Endothelial cell of umbilical vein (primary cell): ENCODE measurements around the gene TM9SF3. TPM values are rescaled to one million over a fixed set of nuclear protein-coding genes. Genes with fewer than 3 reads are reported as not detected.

Source experiments
- BruUV-seq: library from RNA; stranded (reverse); fragments of 400-500 nt; replicated peaks from 2 replicates; lab custom pipeline; 2021; lab: Mats Ljungman, UMichigan
- CTCF ChIA-PET: fragments of 300-600, 350-600 bp; sonication (Branson Sonifier 250); formaldehyde crosslinking; loops from one replicate; lab custom pipeline; 2021; ENCODE audit warnings: antibody characterized with exemption, inconsistent platforms; lab: Charles Lee
- POLR2A ChIA-PET: fragments of 300-600, 350-600 bp; sonication (Branson Sonifier 250); formaldehyde crosslinking; loops from one replicate; lab custom pipeline; 2021; ENCODE audit warnings: antibody characterized with exemption, inconsistent platforms; lab: Charles Lee
- DNase-seq: peaks from one replicate; pipeline ENCODE4 v3.0.0-alpha.2; 2011; ENCODE audit warnings: low read depth, low spot score
- FAIRE-seq: peaks from 2 replicates; lab custom pipeline; 2011; peaks lifted over from hg19 to GRCh38; lab: Jason Lieb, UNC
- H2AFZ ChIP-seq: 2 replicates; pipeline ENCODE4 v1.6.0; 2012; ENCODE audit warnings: low read depth, low read length, control low read depth, inconsistent platforms
- H3K27ac ChIP-seq: 2 replicates; pipeline ENCODE4 v1.5.1; 2011; ENCODE audit warnings: low read depth, mild to moderate bottlenecking, control low read depth, low read length, moderate library complexity; ENCODE audit not compliant: insufficient read depth
- H3K27me3 ChIP-seq, 2 experiments: 2 replicates each; pipeline versions ENCODE4 v1.6.0 to v1.6.1; 2011; ENCODE audit warnings: low read length in 2 of 2, mixed read lengths in 1 of 2; ENCODE audit not compliant: control insufficient read depth in 2 of 2, insufficient read depth in 2 of 2
- H3K36me3 ChIP-seq, 2 experiments: 2 replicates in 1 of 2; 3 replicates in 1 of 2; pipeline ENCODE4 v1.5.1; 2011; ENCODE audit warnings: low read length in 2 of 2, mild to moderate bottlenecking in 1 of 2, moderate library complexity in 1 of 2; ENCODE audit not compliant: control insufficient read depth in 2 of 2, insufficient read depth in 2 of 2; ENCODE audit errors: extremely low read depth in 1 of 2
- H3K4me1 ChIP-seq: 3 replicates; pipeline ENCODE4 v1.5.1; 2011; ENCODE audit warnings: mild to moderate bottlenecking, low read length; ENCODE audit not compliant: control insufficient read depth, insufficient read depth; ENCODE audit errors: extremely low read depth
- H3K4me2 ChIP-seq: 2 replicates; pipeline ENCODE4 v1.6.1; 2011; ENCODE audit warnings: low read length, control low read depth, mixed read lengths; ENCODE audit not compliant: insufficient read depth
- H3K4me3 ChIP-seq, 3 experiments: fragments of 200-600 bp in 1 of 3; sonication (generic), shearing (Covaris generic) in 1 of 3; replicated peaks in 1 of 3; 2 replicates each; pipeline ENCODE4 v1.5.1; 2011 to 2016; ENCODE audit warnings: control low read depth in 3 of 3, low read length in 3 of 3, mild to moderate bottlenecking in 2 of 3, inconsistent platforms in 1 of 3, low read depth in 1 of 3, moderate library complexity in 1 of 3; ENCODE audit not compliant: insufficient read depth in 1 of 3
- H3K79me2 ChIP-seq: 2 replicates; pipeline ENCODE4 v1.6.0; 2012; ENCODE audit warnings: low read length, inconsistent platforms; ENCODE audit not compliant: control insufficient read depth, insufficient read depth
- H3K9ac ChIP-seq: replicated peaks from 2 replicates; pipeline ENCODE3; 2011; ENCODE audit warnings: low read length, control low read depth; ENCODE audit not compliant: insufficient read depth; ENCODE audit errors: extremely low read depth
- H3K9me1 ChIP-seq: replicated peaks from 3 replicates; pipeline ENCODE4 v1.6.0; 2011; ENCODE audit warnings: mild to moderate bottlenecking, low read length; ENCODE audit not compliant: control insufficient read depth, insufficient read depth; ENCODE audit errors: extremely low read depth
- H3K9me3 ChIP-seq: replicated peaks from 2 replicates; pipeline ENCODE4 v1.5.1; 2012; ENCODE audit warnings: low read length, inconsistent platforms; ENCODE audit not compliant: control insufficient read depth, insufficient read depth
- H4K20me1 ChIP-seq: replicated peaks from 2 replicates; pipeline ENCODE3; 2011; ENCODE audit warnings: mild to moderate bottlenecking, low read length; ENCODE audit not compliant: control insufficient read depth, insufficient read depth; ENCODE audit errors: extremely low read depth
- CTCF ChIP-seq, 2 donors: IDR thresholded peaks; 1 replicate in 1 of 2; 2 replicates in 1 of 2; pipeline ENCODE4 v1.5.1; 2011; ENCODE audit warnings: low read length in 2 of 2, mild to moderate bottlenecking in 2 of 2, moderate library complexity in 2 of 2, control low read depth in 1 of 2, inconsistent platforms in 1 of 2, low read depth in 1 of 2; ENCODE audit not compliant: insufficient read depth in 1 of 2; ENCODE audit errors: extremely low read depth in 1 of 2
- EZH2 ChIP-seq: IDR thresholded peaks from 2 replicates; pipeline ENCODE4 v1.6.1; 2012; ENCODE audit warnings: borderline replicate concordance, low read depth, mild to moderate bottlenecking, moderate library complexity, low read length, inconsistent platforms; ENCODE audit not compliant: severe bottlenecking
- FOS ChIP-seq: IDR thresholded peaks from 2 replicates; pipeline ENCODE4 v1.6.1; 2011; ENCODE audit warnings: mild to moderate bottlenecking, low read length, moderate library complexity, borderline replicate concordance; ENCODE audit not compliant: insufficient read depth
- GATA2 ChIP-seq: IDR thresholded peaks from 2 replicates; pipeline ENCODE4 v1.7.0; 2011; ENCODE audit warnings: low read depth, mild to moderate bottlenecking, moderate library complexity, mixed read lengths, low read length; ENCODE audit not compliant: insufficient read length, insufficient read depth
- JUN ChIP-seq: IDR thresholded peaks from 2 replicates; pipeline ENCODE4 v1.6.1; 2011; ENCODE audit warnings: borderline replicate concordance, low read depth; ENCODE audit not compliant: insufficient read length, insufficient read depth
- MYC ChIP-seq: IDR thresholded peaks from one replicate; pipeline ENCODE4 v1.6.1; 2011; ENCODE audit warnings: mild to moderate bottlenecking, low read depth, low read length
- POLR2A ChIP-seq: IDR thresholded peaks from 2 replicates; pipeline ENCODE4 v1.6.1; 2012; ENCODE audit warnings: low read depth, mild to moderate bottlenecking, control low read depth, low read length
- POLR2AphosphoS5 ChIP-seq: IDR thresholded peaks from 2 replicates; pipeline ENCODE4 v1.6.1; 2012; ENCODE audit warnings: low read depth, mild to moderate bottlenecking, control low read depth, low read length, moderate library complexity; ENCODE audit not compliant: insufficient read depth
- dilution Hi-C: fragments of 300-500 bp; cut with MboI; formaldehyde crosslinking; loops from one replicate; pipeline ENCODE4 v1.15.0; 2019; ENCODE audit warnings: low sequenced_read_pairs; ENCODE audit not compliant: extremely low pct_ligation_motif_present
- intact Hi-C: fragments of 100-400 bp; cut with micrococcal nuclease; formaldehyde crosslinking; loops from one replicate; pipeline ENCODE4 v1.10.0; 2022
- polyA plus RNA-seq, 4 experiments: library from polyadenylated mRNA; depleted of rRNA in 3 of 4; stranded (reverse) in 3 of 4; unstranded in 1 of 4; fragments of >200 nt; gene quantifications; 2 replicates each; pipeline versions ENCODE4 v1.2.1 to v1.2.3, GENCODE V29; 2011 to 2012; ENCODE audit warnings: missing spikeins in 1 of 4
- total RNA-seq: library from RNA; stranded (reverse); gene quantifications from 2 replicates; pipeline ENCODE4 v1.2.3, GENCODE V29; 2021
- TF ChIP-seq, protein P1 (sequence below): IDR thresholded peaks from 2 replicates; pipeline ENCODE4 v1.6.1; 2011; ENCODE audit not compliant: insufficient read depth, insufficient read length

The TM9SF3 gene
- total and polyA plus RNA-seq, 2 donors (not counting 3 experiments of a cell fraction or from before 2014, with no cell fraction given), result 133 to 144 TPM

GRCh38 chr10:96613576-96613975 is 26.8 kb upstream of the TM9SF3 start:
- ChIA-PET CTCF (interaction anchor here (1.1 to 1.3 kb wide), 2 partner anchors 13 to 412 kb away, joined by 3 read pairs; no protein-coding TSS in a partner anchor), POLR2A (no interaction called here)
- H3K9ac ChIP-seq, result no peak overlapping the region
- H3K27me3 ChIP-seq, result peaks cover 3 to 5% of the 10 kb centered on the region in 2 experiments
- no peak overlapping the region for H3K4me3 ChIP-seq
- H3K79me2 ChIP-seq, result no peaks in the 10 kb centered on the region
- H2AFZ ChIP-seq, result no peak overlapping the region
- no peak for TF ChIP-seq POLR2AphosphoS5
- no peak for TF ChIP-seq POLR2A
- no peak for TF ChIP-seq FOS
- no peak for TF ChIP-seq GATA2
- TF ChIP-seq, protein P1, sequence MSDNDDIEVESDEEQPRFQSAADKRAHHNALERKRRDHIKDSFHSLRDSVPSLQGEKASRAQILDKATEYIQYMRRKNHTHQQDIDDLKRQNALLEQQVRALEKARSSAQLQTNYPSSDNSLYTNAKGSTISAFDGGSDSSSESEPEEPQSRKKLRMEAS, result no peak
- no peak for TF ChIP-seq EZH2
- TF ChIP-seq JUN, result no peak
- TF ChIP-seq CTCF (IDR thresholded peaks at IDR 0.05; ENCODE audit: extremely low read depth in 1 of 2, insufficient read depth in 1 of 2, low read depth in 1 of 2, low read length in 2 of 2), result no peak
- no peak for TF ChIP-seq MYC
- H4K20me1 ChIP-seq, result no peaks in the 10 kb centered on the region
- no peaks in the 10 kb centered on the region for H3K36me3 ChIP-seq
- no peaks in the 10 kb centered on the region for H3K9me1 ChIP-seq
- no peaks in the 10 kb centered on the region for H3K9me3 ChIP-seq
- BruUV-seq, result no TSS peak
- intact Hi-C loops, result no loop called here
- FAIRE-seq (no peak), DNase-seq (no peak)
- H3K4me2 ChIP-seq, result no peak overlapping the region
- H3K4me1 ChIP-seq, result no peaks in the 10 kb centered on the region
- H3K27ac ChIP-seq, result no peak overlapping the region
- dilution Hi-C loops, result no loop called here
